ENCODE data around the gene EHD2.
A peak's percentile ranks its signal among the peaks of the same experiment; 100 is the strongest.
"Not testable (repeated sequence)": the region's sequence is repeated elsewhere in the genome, so short reads cannot be mapped to it uniquely, and the experiment has no call there.

Gene EHD2

DNA sequence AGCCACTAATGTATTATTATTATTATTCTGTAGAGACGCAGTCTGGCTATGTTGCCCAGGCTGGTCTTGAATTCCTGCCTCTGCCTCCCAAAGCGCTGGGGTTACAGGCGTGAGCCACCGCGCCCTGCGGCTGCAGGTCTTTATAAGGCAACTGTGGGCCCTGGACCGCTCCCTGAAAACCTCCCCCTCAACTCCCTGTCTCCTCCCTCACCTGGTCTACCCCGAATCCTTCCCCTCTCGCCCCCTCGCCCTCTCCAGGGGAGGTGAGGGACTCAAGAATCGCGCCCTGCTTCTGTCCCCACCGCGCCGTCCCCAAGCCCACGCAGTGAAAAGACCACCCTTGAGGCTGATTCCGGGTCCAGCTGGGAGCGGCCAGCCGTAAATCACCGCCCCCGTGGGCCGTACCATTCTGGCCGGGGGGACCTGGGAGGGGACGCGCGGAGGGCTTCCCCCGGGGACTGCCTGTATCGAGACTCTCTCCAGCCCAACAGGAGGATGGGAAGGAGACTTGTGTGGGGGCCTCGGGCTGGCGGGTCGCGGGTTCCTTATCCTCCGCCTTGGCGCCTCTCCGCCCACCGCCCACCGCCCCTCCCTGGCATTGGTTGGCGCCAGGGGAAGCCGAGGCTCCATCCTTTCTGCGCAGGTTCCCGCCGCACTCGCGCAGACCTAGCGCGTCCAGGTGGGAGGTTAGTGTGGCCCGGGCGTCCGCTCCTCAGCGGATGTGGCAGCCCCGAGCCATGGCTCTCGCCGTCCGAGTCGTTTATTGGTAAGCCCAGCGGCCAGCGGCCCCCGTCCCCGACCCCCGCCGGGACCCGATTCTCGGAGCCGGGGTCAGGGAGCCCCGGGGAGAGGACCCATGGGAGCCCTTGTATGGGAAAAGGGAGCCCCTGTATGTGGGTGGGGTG, 65.1 kb downstream of the EHD2 start, which contains the start of gene SELENOW:
Gene SELENOW (plus strand): TSS at position 655 of the 905 bp plus-strand sequence. CDS start 83 bp downstream, at position 738.
- Histone ChIP-seq H3K9ac (ENCODE audit: low read length) (peak within 1 kb of the TSS; percentile 94), H3K9me3 (ENCODE audit: control insufficient read depth, low read length) (no peaks in the 10 kb centered on the region), H3K27me3 (replicated peaks; ENCODE audit: control insufficient read depth, insufficient read depth, low read length) (no peaks in the 10 kb centered on the region), H3K4me3 (ENCODE audit: low read length) (peak within 1 kb of the TSS; percentile 83), H3K36me3 (ENCODE audit: control insufficient read depth, insufficient read depth, low read length, severe bottlenecking) (peaks cover 14% of the 10 kb centered on the region), H3K4me1 (ENCODE audit: control insufficient read depth, insufficient read depth, low read length) (peaks cover 25% of the 10 kb centered on the region)
- peak; percentile 82 for DNase-seq (ENCODE audit: low read depth)

DNA sequence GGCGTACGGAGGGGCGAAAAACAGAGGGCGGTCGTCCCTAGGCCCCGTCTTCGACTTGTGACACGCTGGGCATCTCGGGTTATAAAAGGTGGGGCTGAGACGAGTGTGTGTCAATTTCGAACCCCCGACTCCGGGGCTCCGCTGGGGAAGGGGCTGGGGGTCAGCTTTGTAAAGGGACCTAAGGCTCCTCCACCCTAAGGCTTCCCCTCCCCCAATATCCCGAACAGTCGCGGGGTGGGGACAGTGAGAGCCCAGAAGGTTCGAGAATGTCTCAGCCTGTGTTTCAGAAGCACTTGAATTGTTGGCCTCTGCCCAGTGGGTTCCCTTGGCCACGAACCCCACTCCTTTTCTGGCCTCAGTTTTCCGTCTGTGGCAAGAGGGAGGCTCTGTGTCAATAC, 65.7 kb downstream of the EHD2 start:
- Histone ChIP-seq H3K27me3 (replicated peaks; ENCODE audit: control insufficient read depth, insufficient read depth, low read length) (no peaks in the 10 kb centered on the region), H3K4me3 (ENCODE audit: low read length) (peak overlapping the region; percentile 83), H3K9ac (ENCODE audit: low read length) (peak overlapping the region; percentile 94), H3K9me3 (ENCODE audit: control insufficient read depth, low read length) (no peaks in the 10 kb centered on the region), H3K36me3 (ENCODE audit: control insufficient read depth, insufficient read depth, low read length, severe bottlenecking) (peaks cover 19% of the 10 kb centered on the region), H3K4me1 (ENCODE audit: control insufficient read depth, insufficient read depth, low read length) (peaks cover 25% of the 10 kb centered on the region)
- DNase-seq (ENCODE audit: low read depth): peak; percentile 60

DNA sequence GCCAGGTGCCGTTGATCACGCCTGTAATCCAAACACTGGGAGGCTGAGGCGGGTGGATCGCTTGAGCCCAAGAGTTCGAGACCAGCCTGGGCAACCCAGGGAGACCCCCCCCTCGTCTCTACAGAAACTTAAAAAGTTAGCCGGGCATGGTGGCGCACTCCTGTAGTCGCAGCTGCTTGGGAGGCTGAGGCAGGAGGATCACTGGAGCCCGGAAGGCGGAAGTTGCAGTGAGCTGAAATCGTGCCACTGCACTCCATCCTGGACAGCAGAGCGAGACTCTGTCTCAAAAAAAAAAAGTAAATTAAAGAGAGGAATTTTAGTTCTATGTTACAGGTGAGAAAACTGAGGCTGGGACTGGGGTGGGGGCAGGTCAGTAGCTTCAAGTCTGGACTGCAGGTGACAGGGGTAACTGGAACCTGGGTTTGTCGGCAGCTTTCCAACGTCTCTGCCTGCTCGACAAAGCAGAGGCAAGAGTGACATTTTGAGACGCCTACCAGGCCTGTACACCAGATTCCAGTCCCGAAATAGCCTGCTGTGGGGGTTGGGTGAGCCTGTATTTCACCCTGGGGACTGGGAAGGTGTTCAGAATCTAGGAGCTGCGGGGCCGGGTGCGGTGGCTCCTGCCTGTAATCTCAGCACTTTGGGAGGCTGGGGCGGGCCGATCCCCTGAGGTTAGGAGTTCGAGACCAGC, 66.4 kb downstream of the EHD2 start:
- peaks cover 26% of the 10 kb centered on the region for H3K36me3 ChIP-seq (ENCODE audit: control insufficient read depth, insufficient read depth, low read length, severe bottlenecking)
- DNase-seq (ENCODE audit: low read depth): peak; percentile 43
- H3K9me3 ChIP-seq (ENCODE audit: control insufficient read depth, low read length): no peaks in the 10 kb centered on the region
- H3K27me3 ChIP-seq (replicated peaks; ENCODE audit: control insufficient read depth, insufficient read depth, low read length): no peaks in the 10 kb centered on the region
- H3K4me1 ChIP-seq (ENCODE audit: control insufficient read depth, insufficient read depth, low read length): peaks cover 25% of the 10 kb centered on the region
- H3K4me3 ChIP-seq (ENCODE audit: low read length): peak overlapping the region; percentile 83
- peak overlapping the region; percentile 94 for H3K9ac ChIP-seq (ENCODE audit: low read length)

DNA sequence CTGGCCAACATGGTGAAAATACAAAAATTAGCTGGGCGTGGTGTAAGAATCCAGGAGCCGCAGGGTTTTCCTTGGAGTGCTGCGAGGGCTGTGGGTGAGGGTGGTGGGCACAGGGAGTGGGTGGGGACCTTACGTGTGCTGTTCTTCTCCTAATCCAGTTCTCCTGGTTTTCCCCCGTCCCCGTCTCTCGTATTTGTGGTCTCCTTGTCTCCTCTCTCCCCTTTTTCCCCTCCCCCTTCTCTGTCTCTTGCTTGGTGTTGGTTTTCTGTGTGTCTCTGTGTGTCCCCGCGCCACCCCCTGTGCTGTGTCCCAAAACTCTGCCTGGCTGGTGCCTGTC, 67.0 kb downstream of the EHD2 start:
- H3K9ac ChIP-seq (ENCODE audit: low read length): peak overlapping the region; percentile 94
- no peak for DNase-seq (ENCODE audit: low read depth)
- no peaks in the 10 kb centered on the region for H3K27me3 ChIP-seq (replicated peaks; ENCODE audit: control insufficient read depth, insufficient read depth, low read length)
- H3K4me3 ChIP-seq (ENCODE audit: low read length): peak overlapping the region; percentile 83
- no peaks in the 10 kb centered on the region for H3K9me3 ChIP-seq (ENCODE audit: control insufficient read depth, low read length)
- peaks cover 28% of the 10 kb centered on the region for H3K36me3 ChIP-seq (ENCODE audit: control insufficient read depth, insufficient read depth, low read length, severe bottlenecking)
- H3K4me1 ChIP-seq (ENCODE audit: control insufficient read depth, insufficient read depth, low read length): peaks cover 25% of the 10 kb centered on the region

DNA sequence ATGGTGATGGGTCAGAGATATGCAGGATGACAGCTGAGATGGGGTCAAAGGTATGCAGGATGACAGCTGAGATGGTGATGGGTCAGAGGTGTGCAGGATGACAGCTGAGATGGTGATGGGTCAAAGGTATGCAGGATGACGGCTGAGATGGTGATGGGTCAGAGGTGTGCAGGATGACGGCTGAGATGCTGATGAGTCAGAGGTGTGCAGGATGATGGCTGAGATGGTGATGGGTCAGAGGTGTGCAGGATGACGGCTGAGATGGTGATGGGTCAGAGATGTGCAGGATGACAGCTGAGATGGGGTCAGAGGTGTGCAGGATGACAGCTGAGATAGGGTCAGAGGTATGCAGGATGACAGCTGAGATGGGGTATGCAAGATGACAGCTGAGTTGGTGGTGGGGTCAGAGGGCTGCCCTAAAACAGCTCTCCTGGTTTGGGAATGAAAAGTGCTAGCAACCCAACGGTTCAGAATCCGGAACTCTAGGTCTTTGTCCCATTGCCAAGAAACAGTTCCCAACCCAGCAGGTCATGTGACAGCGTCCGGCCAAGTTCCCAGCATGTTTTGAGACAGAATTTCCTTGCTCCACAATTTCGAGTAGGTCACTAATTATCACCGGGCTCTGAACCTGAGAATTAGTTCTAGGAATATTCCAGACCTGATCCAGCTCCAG, 68.5 kb downstream of the EHD2 start:
- no peaks in the 10 kb centered on the region for H3K27me3 ChIP-seq (replicated peaks; ENCODE audit: control insufficient read depth, insufficient read depth, low read length)
- no peaks in the 10 kb centered on the region for H3K9me3 ChIP-seq (ENCODE audit: control insufficient read depth, low read length)
- DNase-seq (ENCODE audit: low read depth): no peak
- H3K4me3 ChIP-seq (ENCODE audit: low read length): no peak overlapping the region
- H3K4me1 ChIP-seq (ENCODE audit: control insufficient read depth, insufficient read depth, low read length): peaks cover 25% of the 10 kb centered on the region
- H3K9ac ChIP-seq (ENCODE audit: low read length): peak overlapping the region; percentile 12
- peaks cover 38% of the 10 kb centered on the region for H3K36me3 ChIP-seq (ENCODE audit: control insufficient read depth, insufficient read depth, low read length, severe bottlenecking)

DNA sequence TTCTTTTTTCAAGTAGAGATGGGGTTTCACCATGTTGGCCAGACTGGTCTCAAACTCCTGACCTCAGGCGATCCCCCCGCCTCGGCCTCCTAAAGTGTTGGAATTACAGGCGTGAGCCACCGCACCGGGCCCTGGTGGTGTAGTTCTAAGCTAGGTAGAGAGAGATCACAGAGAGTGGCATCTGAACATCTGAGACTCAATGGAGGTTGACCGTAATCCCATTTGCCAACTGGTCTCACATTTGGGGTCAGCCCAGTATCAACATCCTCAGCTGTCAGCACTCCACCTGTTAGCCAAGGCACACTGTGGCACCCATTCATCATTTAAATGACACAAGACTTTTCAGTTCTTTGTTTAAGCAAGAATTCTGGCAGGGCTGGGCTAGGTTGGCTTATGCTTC, 73.3 kb downstream of the EHD2 start:
- no peaks in the 10 kb centered on the region for H3K9me3 ChIP-seq (ENCODE audit: control insufficient read depth, low read length)
- no peak for DNase-seq (ENCODE audit: low read depth)
- H3K9ac ChIP-seq (ENCODE audit: low read length): no peak overlapping the region
- H3K27me3 ChIP-seq (replicated peaks; ENCODE audit: control insufficient read depth, insufficient read depth, low read length): no peaks in the 10 kb centered on the region
- peaks cover 8% of the 10 kb centered on the region for H3K4me1 ChIP-seq (ENCODE audit: control insufficient read depth, insufficient read depth, low read length)
- H3K4me3 ChIP-seq (ENCODE audit: low read length): no peak overlapping the region
- H3K36me3 ChIP-seq (ENCODE audit: control insufficient read depth, insufficient read depth, low read length, severe bottlenecking): peaks cover 29% of the 10 kb centered on the region

DNA sequence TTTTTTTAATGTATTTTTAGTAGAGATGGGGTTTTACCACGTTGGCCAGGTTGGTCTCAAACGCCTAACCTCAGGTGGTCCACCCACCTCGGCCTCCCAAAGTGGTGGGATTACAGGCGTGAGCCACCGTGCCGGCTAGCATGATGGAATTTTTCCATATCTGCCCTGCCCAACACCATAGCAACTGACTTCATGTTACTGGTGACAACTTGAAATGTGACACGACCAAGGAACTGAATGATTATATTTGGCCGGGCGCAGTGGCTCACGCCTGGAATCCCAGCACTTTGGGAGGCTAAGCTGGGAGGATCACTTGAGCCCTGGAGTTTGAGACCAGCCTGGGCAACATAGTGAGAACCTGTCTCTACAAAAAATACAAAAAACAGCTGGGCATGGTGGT, 74.1 kb downstream of the EHD2 start:
- DNase-seq (ENCODE audit: low read depth); H3K4me1 ChIP-seq (ENCODE audit: control insufficient read depth, insufficient read depth, low read length); H3K9ac ChIP-seq (ENCODE audit: low read length); H3K9me3 ChIP-seq (ENCODE audit: control insufficient read depth, low read length); H3K27me3 ChIP-seq (replicated peaks; ENCODE audit: control insufficient read depth, insufficient read depth, low read length); H3K4me3 ChIP-seq (ENCODE audit: low read length): not testable (repeated sequence)
- peaks cover 29% of the 10 kb centered on the region for H3K36me3 ChIP-seq (ENCODE audit: control insufficient read depth, insufficient read depth, low read length, severe bottlenecking)

DNA sequence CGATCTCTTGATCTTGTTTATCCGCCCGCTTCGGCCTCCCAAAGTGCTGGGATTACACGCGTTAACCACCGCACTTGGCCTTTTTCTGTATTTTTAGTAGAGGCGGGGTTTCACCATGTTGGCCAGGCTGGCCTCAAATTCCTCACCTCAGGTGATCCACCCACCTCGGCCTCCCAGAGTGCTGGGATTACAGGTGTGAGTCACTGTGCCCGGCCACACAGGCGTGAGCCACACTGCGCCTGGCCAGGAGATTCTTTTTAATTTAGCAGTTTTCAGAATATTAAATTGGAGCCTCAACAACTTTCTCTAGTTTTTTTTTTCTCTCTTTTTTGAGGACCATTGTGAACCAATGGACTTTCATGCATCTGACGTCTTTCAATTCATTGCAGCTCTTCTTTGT, 76.6 kb downstream of the EHD2 start:
- not testable (repeated sequence) for H3K9me3 ChIP-seq (ENCODE audit: control insufficient read depth, low read length); H3K4me1 ChIP-seq (ENCODE audit: control insufficient read depth, insufficient read depth, low read length); H3K27me3 ChIP-seq (replicated peaks; ENCODE audit: control insufficient read depth, insufficient read depth, low read length); H3K9ac ChIP-seq (ENCODE audit: low read length); H3K4me3 ChIP-seq (ENCODE audit: low read length); DNase-seq (ENCODE audit: low read depth)
- H3K36me3 ChIP-seq (ENCODE audit: control insufficient read depth, insufficient read depth, low read length, severe bottlenecking): peaks cover 11% of the 10 kb centered on the region

DNA sequence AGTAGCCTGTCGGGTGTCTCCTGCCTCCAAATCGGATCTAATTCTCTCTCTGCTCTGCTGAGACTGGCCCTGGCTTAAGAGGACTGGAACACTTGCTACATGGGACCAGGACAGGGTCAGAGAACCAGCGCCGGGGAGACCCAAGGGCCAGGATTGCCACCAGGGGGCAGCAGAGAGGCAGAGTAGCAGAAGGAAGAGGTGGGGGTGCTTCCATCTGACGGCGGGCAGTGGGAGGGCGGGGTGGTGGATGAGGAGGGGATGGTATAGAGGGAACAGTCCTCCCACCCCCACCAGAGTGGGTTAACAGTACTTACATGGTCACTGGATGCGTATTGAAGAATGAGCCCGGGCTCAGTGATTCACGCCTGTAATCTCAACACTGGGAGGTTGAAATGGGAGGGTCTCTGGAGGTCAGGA, 77.2 kb downstream of the EHD2 start:
- Histone ChIP-seq H3K27me3 (replicated peaks; ENCODE audit: control insufficient read depth, insufficient read depth, low read length) (no peaks in the 10 kb centered on the region), H3K36me3 (ENCODE audit: control insufficient read depth, insufficient read depth, low read length, severe bottlenecking) (peaks cover 8% of the 10 kb centered on the region), H3K4me3 (ENCODE audit: low read length) (no peak overlapping the region), H3K4me1 (ENCODE audit: control insufficient read depth, insufficient read depth, low read length) (no peaks in the 10 kb centered on the region), H3K9me3 (ENCODE audit: control insufficient read depth, low read length) (no peaks in the 10 kb centered on the region), H3K9ac (ENCODE audit: low read length) (no peak overlapping the region)
- peak; percentile 92 for DNase-seq (ENCODE audit: low read depth)

DNA sequence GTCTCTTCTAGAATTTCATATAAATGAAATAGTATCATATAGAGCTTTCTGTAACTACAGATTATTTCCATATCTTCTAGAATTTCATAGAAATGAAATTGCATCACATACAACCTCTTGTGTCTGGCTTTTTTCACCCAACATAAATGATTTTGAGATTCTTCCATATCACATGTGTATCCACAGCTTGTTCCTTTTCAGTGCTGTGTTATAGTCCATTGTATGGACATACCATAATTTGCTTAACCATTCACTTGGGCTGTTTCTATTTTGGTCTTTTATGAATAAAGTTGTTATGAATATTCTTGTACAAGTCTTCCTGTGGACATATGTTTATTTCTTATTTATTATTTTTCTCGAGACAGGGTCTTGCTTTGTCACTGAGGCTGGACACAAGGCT, 79.4 kb downstream of the EHD2 start:
- H3K36me3 ChIP-seq (ENCODE audit: control insufficient read depth, insufficient read depth, low read length, severe bottlenecking): no peaks in the 10 kb centered on the region
- no peak overlapping the region for H3K9ac ChIP-seq (ENCODE audit: low read length)
- no peak overlapping the region for H3K4me3 ChIP-seq (ENCODE audit: low read length)
- H3K4me1 ChIP-seq (ENCODE audit: control insufficient read depth, insufficient read depth, low read length): no peaks in the 10 kb centered on the region
- no peak for DNase-seq (ENCODE audit: low read depth)
- H3K27me3 ChIP-seq (replicated peaks; ENCODE audit: control insufficient read depth, insufficient read depth, low read length): peaks cover under 1% of the 10 kb centered on the region
- H3K9me3 ChIP-seq (ENCODE audit: control insufficient read depth, low read length): no peaks in the 10 kb centered on the region

All from adipocyte (in vitro differentiated cells).